ENCODE results near the gene CDH12. TPM values are rescaled to one million over a fixed set of nuclear protein-coding genes. Genes with fewer than 3 reads are reported as not detected.

Gene CDH12
- total RNA-seq, 1 experiment from 2014 or later, result not detected

GRCh38 chr5:21893161-21893560 is 960.0 kb downstream of the CDH12 start:
- no peak overlapping the region for H2BK5ac ChIP-seq (ENCODE audit: insufficient read length, low read length)
- H3K4ac ChIP-seq (ENCODE audit: low read depth, low read length), result no peak overlapping the region
- H2AFZ ChIP-seq (ENCODE audit: low read length), result no peak overlapping the region
- H3K4me1 ChIP-seq (ENCODE audit: insufficient read depth, low read length), result no peaks in the 10 kb centered on the region
- H3K4me3 Mint-ChIP-seq, result no peak overlapping the region
- DNase-seq, result no peak
- no peaks in the 10 kb centered on the region for H3K36me3 Mint-ChIP-seq (ENCODE audit: insufficient read depth in 1 of 3, low read depth in 3 of 3)
- no peaks in the 10 kb centered on the region for H3K27me3 ChIP-seq (ENCODE audit: insufficient read depth, low read length)
- H3K27ac ChIP-seq (ENCODE audit: insufficient read length, low read depth, low read length), result no peak overlapping the region
- H3K27me3 Mint-ChIP-seq (ENCODE audit: low read depth), result no peaks in the 10 kb centered on the region
- H3K18ac ChIP-seq (ENCODE audit: insufficient read length, low read depth, low read length), result no peak overlapping the region
- no peak overlapping the region for H3K27ac Mint-ChIP-seq
- H3K23me2 ChIP-seq (ENCODE audit: insufficient read length, low read depth, low read length, poor library complexity, severe bottlenecking), result no peaks in the 10 kb centered on the region
- no peak overlapping the region for H4K5ac ChIP-seq (ENCODE audit: insufficient read length, low read depth, low read length)
- no peak overlapping the region for H2BK20ac ChIP-seq (ENCODE audit: low read depth, low read length, poor library complexity, severe bottlenecking)
- no peaks in the 10 kb centered on the region for H3K9me3 ChIP-seq (ENCODE audit: control insufficient read depth, low read depth, low read length)
- H2BK120ac ChIP-seq (ENCODE audit: low read depth, low read length, poor library complexity, severe bottlenecking), result no peak overlapping the region
- H3K14ac ChIP-seq (ENCODE audit: insufficient read depth, low read length), result no peak overlapping the region
- no peaks in the 10 kb centered on the region for H3K9me3 Mint-ChIP-seq
- H3K23ac ChIP-seq (ENCODE audit: insufficient read length, low read depth, low read length), result no peak overlapping the region
- H4K91ac ChIP-seq (ENCODE audit: insufficient read length, low read depth, low read length), result no peak overlapping the region
- H3K9ac ChIP-seq (ENCODE audit: extremely low read depth, insufficient read length, low read length), result no peak overlapping the region
- TF ChIP-seq CTCF (conservative IDR thresholded peaks at IDR 0.05), result no peak
- H3K4me2 ChIP-seq (ENCODE audit: insufficient read depth, insufficient read length, low read length), result no peak overlapping the region
- H2BK15ac ChIP-seq (ENCODE audit: low read depth, low read length), result no peak overlapping the region
- H3T11ph ChIP-seq (ENCODE audit: low read length), result no peak overlapping the region
- peaks cover 2 to 16% of the 10 kb centered on the region in 2 experiments for H3K4me1 Mint-ChIP-seq
- H2AK5ac ChIP-seq (ENCODE audit: insufficient read length, low read length), result no peak overlapping the region
- no peaks in the 10 kb centered on the region for H3K79me2 ChIP-seq (ENCODE audit: insufficient read depth, low read length)
- H4K20me1 ChIP-seq (ENCODE audit: control insufficient read depth, insufficient read depth, insufficient read length), result no peaks in the 10 kb centered on the region
- no peak overlapping the region for H4K8ac ChIP-seq (replicated peaks; ENCODE audit: insufficient read length, low read depth, low read length)
- no CpG with 5 or more reads among the region's 2 CpGs for WGBS (ENCODE audit: extremely low coverage, insufficient read length, low lambda C conversion rate)
- H2BK12ac ChIP-seq (ENCODE audit: insufficient read length, low read depth, low read length), result no peak overlapping the region
- H3K56ac ChIP-seq (ENCODE audit: insufficient read length, low read depth, low read length), result no peak overlapping the region
- no peaks in the 10 kb centered on the region for H3K79me1 ChIP-seq (ENCODE audit: insufficient read depth, low read depth, low read length, poor library complexity, severe bottlenecking)
